Progenitor cell of endocrine pancreas (in vitro differentiated cells): ENCODE data around the gene DNM2. TPM values are rescaled to one million over a fixed set of nuclear protein-coding genes. Genes with fewer than 3 reads are reported as not detected.

Source experiments
- DNase-seq: peaks from one replicate; pipeline ENCODE4 v3.0.0; 2021; ENCODE audit warnings: low spot score; ENCODE audit not compliant: unreplicated experiment
- H3K27ac Mint-ChIP-seq: 2 replicates; pipeline ENCODE4 v1.8.0; 2021; ENCODE audit warnings: mild to moderate bottlenecking, moderate library complexity, mixed read lengths
- H3K27me3 Mint-ChIP-seq: 2 replicates; pipeline ENCODE4 v1.8.0; 2021; ENCODE audit warnings: mixed read lengths
- H3K36me3 Mint-ChIP-seq: 2 replicates; pipeline ENCODE4 v1.8.0; 2022; ENCODE audit warnings: mixed read lengths; ENCODE audit not compliant: insufficient read depth
- H3K4me1 Mint-ChIP-seq: 2 replicates; pipeline ENCODE4 v1.8.0; 2021; ENCODE audit warnings: low read depth, mixed read lengths
- H3K4me3 Mint-ChIP-seq: 2 replicates; pipeline ENCODE4 v1.8.0; 2021; ENCODE audit warnings: low read depth, mild to moderate bottlenecking, moderate library complexity, mixed read lengths
- H3K9me3 Mint-ChIP-seq: 2 replicates; pipeline ENCODE4 v1.8.0; 2021; ENCODE audit warnings: low read depth, mixed read lengths
- CTCF ChIP-seq: fragments of 200-600 bp; sonication (generic); IDR thresholded peaks from one replicate; pipeline ENCODE4 v1.5.0; 2021; ENCODE audit warnings: antibody characterized with exemption, mild to moderate bottlenecking; ENCODE audit not compliant: unreplicated experiment
- total RNA-seq: library from RNA; stranded (reverse); gene quantifications from 2 replicates; pipeline ENCODE4 v1.2.1, GENCODE V29; 2021

Gene DNM2
- total RNA-seq, 1 donor from 2014 or later: 124 TPM

- Mint-ChIP-seq H3K36me3 (peaks cover 9% of the 10 kb centered on the region), H3K9me3 (peaks cover 4% of the 10 kb centered on the region), H3K4me3 (no peak overlapping the region), H3K27me3 (no peaks in the 10 kb centered on the region), H3K4me1 (no peaks in the 10 kb centered on the region), H3K27ac (no peak overlapping the region)
- TF ChIP-seq CTCF: no peak
- no peak for DNase-seq
Observed at GRCh38 chr19:10735741-10736140, 17.9 kb downstream of the DNM2 start.

GRCh38 chr19:10736189-10736588 is 18.3 kb downstream of the DNM2 start:
- no peak overlapping the region for H3K4me3 Mint-ChIP-seq
- no peak for DNase-seq
- no peak overlapping the region for H3K27ac Mint-ChIP-seq
- TF ChIP-seq CTCF: no peak
- no peaks in the 10 kb centered on the region for H3K4me1 Mint-ChIP-seq
- peaks cover 12% of the 10 kb centered on the region for H3K36me3 Mint-ChIP-seq
- peaks cover 4% of the 10 kb centered on the region for H3K9me3 Mint-ChIP-seq
- no peaks in the 10 kb centered on the region for H3K27me3 Mint-ChIP-seq

GRCh38 chr19:10736916-10737551 is 19.2 kb downstream of the DNM2 start:
- no peaks in the 10 kb centered on the region for H3K27me3 Mint-ChIP-seq
- peaks cover 13% of the 10 kb centered on the region for H3K36me3 Mint-ChIP-seq
- H3K4me3 Mint-ChIP-seq: no peak overlapping the region
- DNase-seq: no peak
- no peak for TF ChIP-seq CTCF
- peak overlapping the region; percentile 88 for H3K27ac Mint-ChIP-seq
- H3K4me1 Mint-ChIP-seq: no peaks in the 10 kb centered on the region
- H3K9me3 Mint-ChIP-seq: peaks cover 4% of the 10 kb centered on the region

- no peak overlapping the region for H3K4me3 Mint-ChIP-seq
- H3K36me3 Mint-ChIP-seq: peaks cover 13% of the 10 kb centered on the region
- H3K9me3 Mint-ChIP-seq: peaks cover 4% of the 10 kb centered on the region
- H3K27me3 Mint-ChIP-seq: no peaks in the 10 kb centered on the region
- H3K4me1 Mint-ChIP-seq: no peaks in the 10 kb centered on the region
- DNase-seq: no peak
- no peak for TF ChIP-seq CTCF
- no peak overlapping the region for H3K27ac Mint-ChIP-seq
Observed at GRCh38 chr19:10737722-10738121, 19.8 kb downstream of the DNM2 start.

- no peak for TF ChIP-seq CTCF
- no peak for DNase-seq
- Mint-ChIP-seq H3K9me3 (peaks cover 4% of the 10 kb centered on the region), H3K27ac (no peak overlapping the region), H3K4me3 (no peak overlapping the region), H3K36me3 (peaks cover 13% of the 10 kb centered on the region), H3K4me1 (peaks cover 1% of the 10 kb centered on the region), H3K27me3 (no peaks in the 10 kb centered on the region)
Observed at GRCh38 chr19:10740798-10741197, 22.9 kb downstream of the DNM2 start.
